Embryonic facial prominence (tissue), 1 donor: ENCODE measurements around the gene CACYBP.

Experiments
- DNase-seq: peaks from one replicate; pipeline ENCODE4 v3.0.0-alpha.2; 2016; ENCODE audit errors: extremely low spot score

The CACYBP gene, protein sequence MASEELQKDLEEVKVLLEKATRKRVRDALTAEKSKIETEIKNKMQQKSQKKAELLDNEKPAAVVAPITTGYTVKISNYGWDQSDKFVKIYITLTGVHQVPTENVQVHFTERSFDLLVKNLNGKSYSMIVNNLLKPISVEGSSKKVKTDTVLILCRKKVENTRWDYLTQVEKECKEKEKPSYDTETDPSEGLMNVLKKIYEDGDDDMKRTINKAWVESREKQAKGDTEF

DNA sequence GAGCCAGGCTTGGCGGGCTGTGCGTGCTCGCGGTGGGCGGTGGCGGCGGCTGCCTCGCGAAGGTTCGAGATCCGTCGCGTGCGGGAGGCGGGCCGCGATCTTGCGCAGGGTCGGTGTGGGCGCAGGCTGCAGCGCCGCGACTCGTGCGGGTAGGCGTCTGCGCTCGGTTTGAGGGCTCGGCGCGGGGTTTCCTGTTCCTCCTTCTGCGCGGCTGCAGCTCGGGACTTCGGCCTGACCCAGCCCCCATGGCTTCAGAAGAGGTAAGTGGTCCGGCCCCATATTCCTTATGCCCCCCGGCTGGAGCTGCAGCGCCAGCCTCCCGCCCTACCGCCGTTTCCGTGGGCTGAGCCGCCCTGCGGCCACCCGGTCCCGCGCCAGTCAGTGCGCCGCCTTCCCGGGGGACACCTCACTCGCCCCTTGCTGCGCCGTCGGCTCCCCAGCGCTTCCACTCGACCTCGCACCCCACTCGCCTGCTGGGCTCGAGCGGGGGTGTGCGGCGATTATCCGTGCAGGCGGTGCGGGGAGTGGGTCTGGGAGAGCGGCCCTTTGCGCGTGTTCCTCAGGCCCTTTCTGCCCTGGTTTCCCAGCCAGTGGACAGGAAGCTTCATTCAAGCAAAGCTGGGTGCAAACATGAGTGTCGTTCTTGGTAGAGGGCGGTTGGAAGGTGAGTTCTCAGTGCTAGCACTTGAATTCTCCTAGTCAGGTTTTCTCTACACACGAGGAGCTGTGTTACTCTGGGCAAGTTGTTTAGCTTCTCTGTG lies at the start of gene CACYBP:
CACYBP (plus strand) TSS at position 12 of the 761 bp plus-strand sequence; CDS start at position 246, 234 bp downstream.
- no peak for DNase-seq

DNA sequence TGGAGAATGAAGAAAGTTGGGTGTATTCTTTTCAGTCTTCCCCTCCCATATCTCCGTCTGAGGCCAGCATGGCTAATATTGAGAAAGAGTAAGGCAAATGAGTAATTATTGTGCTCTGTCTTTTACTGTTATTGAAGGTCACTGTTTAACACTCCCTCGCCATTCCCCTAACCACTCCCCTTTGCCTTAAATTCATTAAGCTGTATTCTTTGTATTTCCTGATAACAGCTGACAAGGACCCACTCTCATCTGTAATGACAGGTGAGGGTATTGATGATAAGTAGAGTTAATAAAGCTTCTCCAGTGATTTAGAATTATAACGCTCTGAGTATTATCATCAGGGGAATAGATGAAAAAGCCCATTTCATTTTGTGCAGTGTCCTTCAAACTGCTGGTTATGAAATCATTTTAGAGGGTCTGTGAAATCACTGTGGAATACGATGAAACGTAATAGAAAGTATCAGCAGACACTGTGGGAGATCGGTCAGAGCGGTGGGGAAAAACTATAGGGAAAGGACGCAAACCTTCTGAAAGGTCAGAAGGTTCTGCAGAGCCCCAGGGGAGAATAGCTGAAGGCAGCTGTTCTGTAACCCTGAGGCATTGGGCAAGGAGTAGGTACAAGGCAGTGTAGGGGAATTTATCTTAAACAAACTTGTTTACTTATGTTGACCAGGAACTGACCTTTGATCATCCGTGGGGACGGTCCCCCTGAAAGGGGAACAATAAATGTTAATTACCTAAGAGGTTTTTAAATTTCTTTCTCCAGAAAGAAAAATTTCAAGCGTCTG lies 46.3 kb upstream of the CACYBP start:
- DNase-seq: no peak

DNA sequence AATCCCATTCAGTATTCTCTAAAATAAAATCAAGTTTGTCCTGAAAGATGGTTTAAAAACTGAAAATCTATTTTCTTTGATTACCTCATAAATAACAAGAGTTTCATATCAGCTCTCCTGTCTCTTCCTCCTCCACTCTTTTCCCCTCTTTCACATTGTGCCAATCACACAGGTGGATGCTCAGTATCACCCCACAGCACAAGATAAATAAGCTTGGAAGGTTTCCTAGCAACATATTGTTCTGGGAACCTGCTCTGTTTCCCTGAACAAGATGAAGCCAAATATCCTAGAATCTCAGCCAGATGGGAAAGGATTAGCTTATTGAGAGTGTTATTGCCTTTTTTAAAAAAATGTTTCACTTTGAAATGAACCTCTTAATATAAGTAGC lies 45.7 kb upstream of the CACYBP start:
- DNase-seq: no peak

DNA sequence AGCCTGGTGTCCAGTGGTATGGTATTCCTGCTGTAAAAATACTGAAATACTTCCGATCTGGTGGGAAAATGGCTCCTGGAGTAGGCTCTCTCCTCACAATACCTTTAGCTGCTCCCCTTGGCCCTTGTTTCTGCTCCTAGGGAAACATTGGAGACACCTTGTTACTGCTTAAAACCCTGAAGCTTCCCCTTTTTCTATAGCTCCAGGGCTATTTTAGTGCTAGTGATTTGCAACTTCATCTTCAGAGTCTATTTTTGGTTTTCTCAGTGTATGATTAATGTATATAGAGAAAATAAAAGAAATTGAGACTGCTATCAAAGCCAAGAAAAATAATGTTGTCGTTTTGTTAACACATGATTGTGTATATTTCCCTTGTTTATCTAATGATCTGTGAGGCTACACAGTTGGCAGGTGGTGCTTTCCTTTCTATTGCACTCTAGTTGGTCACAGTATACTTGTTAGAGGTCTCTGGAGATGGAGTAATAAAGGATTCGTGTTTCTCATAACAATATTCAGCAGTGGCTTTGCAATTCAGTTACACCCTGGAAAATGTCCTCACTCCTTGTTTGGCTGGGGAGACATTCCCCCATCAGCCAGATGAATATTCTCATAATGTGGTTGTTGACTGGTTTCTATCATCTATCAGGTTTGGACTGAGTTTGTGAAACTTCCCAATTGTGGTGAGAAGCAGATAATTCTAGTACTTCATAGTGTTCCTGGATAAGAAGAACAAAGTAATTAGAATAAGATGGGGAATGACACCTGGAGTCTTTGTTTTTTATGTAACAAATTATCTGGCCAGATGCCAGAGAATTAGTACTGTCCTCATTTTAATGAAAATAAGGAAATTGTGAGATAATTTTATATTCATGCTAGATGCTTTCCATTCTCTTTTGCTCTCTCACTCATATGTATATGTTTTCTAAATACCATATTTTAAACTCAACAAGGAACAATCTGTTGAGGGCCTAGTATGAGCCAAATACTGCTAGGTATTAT lies 44.8 kb upstream of the CACYBP start:
- no peak for DNase-seq

DNA sequence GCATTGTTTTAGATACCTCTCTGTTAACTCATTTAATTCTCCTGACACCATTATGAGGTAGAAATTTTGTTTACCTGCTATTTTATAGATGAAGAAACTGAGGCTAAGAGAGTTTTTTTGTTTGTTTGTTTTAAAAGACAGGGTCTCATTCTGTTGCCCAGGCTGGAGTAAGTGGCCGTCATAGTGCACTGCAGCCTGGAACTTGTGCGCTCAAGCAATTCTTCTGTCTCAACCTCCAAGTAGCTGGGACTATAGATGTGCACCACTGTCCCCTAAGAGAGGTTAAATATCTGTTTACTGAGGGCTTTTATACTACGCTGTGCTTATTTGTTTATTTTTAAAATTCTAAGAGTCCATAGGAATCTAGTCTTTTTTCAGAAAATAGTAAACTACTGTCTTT lies 43.7 kb upstream of the CACYBP start:
- no peak for DNase-seq

DNA sequence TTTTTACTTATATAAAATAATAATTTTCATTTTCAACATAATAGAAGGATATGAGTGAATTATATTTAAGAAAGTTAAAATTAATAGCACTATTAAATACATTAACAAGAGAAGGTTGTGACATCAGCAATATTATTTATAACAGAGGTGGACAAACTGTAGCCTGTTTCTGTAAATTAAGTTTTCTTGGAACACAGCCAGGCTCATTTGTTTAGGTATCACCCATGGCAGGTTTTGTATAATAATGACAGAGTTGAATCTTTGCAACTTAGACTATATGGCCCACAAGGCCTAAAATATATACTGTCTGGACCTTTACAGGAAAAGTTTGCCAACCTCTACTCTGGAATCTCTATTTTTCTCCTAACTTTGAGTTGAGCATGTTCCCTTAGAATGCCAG lies 42.8 kb upstream of the CACYBP start:
- no peak for DNase-seq

DNA sequence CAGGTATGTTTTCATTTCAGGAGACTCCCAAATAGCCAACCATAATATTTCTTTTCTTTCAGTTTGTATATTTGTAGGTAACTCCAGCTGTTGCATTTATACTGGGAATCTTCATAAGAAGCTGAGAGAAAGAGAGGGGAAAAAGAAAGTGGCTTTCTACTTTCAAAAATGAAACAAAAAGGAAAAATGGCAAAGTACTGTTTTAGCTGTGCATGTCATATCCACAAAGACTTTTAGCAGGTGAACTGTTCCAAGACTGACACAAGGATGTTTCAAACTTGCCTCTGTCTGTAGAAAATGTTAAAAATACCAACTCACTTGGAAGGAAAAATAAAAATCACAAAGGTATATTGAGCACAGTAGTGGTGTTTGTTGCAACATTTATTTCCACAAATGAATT lies 41.9 kb upstream of the CACYBP start:
- DNase-seq: no peak

DNA sequence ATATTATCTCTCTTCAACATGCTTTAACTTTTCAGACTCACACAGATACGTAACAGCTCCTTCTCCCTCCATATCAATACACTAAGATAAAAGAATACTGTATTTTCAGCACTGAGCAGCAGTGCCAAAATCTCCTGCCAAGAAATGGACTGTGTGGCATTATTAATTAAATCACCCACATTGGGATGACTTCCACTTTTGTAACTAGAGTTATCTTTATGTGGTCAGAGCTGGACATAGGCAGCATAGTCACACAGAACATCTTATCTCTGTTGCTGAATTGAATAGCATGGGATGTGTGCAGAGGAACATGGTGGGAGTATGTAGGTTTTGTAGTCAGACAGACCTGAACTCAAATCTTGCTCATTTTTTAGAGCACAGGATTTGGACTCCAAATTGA lies 41.4 kb upstream of the CACYBP start:
- DNase-seq: no peak

DNA sequence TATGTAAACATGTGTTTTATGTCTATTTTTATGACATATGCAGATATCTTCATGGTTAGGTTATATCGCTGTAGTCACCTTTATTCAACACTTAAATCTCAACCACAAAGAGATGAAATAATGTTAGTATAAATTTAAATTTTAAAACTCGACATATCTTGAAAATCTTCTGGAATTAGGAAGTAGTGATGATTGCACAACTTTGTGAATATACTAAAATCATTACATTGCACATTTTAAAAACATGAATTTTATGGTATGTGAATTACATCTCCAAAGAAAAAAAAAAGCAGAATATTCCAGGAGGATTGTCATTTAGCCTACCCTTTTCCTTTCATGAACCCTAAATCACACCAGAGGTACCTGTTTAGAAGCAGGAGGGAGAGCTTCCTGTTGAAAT lies 39.4 kb upstream of the CACYBP start:
- no peak for DNase-seq

DNA sequence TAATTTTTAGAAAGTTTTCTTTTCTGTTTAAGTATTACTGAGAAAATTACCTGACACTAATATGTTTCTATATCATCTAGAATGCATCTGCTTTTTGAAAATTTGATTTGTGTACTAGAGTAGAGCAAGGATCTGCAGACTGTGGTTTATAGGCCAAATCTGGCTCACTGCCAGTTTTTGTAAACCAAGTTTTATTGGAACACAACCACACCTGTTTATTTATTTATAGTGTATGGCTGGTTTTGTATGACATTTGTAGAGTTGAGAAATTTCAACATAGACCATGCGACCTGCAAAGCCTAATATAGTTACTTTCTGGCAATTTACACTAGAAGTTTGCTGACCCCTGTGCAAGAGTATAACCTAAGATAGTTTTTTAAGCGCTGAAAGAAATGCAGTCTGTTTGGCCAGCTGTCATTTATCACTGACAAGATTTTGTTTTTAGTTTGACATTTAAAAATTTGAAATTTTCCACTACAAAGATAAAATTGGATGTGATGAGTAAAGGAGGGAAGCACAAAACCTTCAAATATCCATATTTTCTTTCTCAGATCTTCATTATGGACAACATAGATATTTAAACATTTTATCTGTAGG lies 36.1 kb upstream of the CACYBP start:
- no peak for DNase-seq

DNA sequence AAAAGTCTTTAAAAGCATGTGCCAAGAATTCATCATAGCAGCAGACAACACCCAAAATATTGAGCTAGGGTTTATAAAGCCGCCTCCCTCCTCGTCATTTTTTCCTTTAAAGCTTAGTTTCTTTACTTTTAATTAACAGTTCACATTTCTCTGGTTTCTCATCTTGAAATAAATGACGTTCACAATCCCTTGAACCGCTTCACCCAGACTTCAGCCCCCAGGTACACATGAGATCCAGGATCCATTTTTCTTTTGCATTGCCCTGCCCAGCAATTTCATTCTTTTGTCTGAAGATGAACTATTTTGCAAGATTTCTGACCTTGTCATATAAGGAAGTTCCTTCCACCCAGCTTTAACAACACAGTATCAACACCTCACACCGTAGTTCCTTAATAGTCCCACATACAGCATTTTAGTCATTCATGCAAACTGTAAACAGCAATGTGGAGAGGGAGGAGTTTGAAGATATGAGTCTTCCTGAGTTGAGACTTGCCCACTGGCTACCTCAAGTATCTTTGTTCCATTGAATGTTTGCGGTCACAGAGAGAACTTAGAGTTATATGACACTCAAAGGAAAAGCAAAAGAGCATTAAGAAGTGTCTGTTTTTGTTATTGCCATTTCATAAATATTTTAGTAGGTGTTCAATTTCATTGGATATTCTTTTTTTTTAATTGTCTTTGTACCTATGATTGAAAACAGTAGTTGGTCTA lies 35.3 kb upstream of the CACYBP start:
- DNase-seq: no peak

DNA sequence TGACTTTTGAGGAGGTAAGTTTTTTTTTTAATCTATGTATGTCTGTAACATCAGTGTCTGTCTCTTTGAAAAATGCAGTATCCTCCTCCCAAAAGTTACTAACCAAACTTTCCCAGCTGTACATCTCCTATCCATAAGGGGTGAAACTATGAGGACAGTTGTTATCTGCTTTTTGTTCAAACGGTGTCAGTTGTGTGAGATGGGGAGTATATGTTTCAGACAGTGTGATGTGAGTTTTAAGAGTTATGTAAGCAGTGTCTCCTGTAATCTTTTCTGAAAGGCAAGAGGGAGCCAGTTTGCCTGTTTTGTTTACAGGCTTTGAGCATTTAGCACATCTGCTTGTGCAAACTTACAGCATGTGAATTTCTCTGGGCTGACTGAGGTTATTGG lies 34.8 kb upstream of the CACYBP start:
- DNase-seq: no peak

DNA sequence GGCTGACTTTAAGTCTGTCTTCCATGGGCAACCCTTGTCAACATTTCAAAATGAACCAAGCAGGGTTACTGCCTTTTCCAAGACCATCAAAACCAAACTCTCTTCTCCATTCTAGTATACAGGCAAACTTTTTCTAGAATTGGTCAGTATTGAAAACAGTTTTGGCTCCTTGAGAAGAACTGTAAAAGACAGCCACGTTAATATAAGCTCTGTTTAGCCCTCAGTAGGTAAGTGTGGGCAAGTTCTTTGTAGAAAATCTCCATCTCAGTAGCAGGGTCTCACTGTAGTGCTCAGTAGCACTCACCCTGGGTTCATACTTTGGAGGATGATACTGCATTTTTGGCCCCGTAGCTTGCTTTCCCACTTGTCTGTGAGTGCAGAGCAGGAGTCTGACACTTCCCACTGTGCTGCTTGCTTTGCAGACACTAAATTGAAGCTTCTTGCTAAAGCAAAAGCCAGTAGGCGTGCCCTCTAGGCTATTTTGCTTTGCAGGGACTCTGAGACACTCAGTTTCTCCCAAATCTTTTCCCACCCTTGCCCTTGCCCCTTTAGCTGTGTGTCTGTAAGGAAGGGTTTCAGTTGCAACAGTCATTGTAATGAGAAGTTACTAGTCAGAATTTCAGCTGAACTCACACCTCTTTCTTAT lies 34.3 kb upstream of the CACYBP start:
- DNase-seq: no peak

DNA sequence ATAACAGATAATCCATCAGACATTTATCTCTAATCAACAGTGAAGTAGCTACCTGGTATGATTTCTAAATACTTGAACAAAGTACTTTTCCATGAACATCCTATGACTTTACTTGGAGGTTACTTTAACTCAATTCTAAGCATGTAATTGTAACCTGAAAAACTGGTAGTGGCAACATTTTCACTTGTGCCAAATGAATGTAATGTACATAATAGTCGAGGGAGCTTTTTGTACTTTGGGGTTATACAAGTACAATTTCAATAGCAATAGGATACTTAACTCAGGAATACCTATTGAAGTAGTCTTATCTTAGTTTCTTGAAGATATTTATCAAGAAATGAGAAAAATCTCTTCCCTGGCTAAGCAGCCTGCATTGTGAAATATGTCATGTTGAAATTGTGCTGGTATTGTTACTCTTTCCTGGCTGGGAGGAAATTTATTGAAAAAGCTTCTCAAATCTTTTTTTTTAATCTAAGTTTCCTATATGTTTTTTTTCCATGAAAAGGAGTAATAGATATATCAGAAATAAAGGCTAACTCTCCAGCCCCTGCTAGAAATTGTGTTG lies 33.7 kb upstream of the CACYBP start:
- DNase-seq: no peak

DNA sequence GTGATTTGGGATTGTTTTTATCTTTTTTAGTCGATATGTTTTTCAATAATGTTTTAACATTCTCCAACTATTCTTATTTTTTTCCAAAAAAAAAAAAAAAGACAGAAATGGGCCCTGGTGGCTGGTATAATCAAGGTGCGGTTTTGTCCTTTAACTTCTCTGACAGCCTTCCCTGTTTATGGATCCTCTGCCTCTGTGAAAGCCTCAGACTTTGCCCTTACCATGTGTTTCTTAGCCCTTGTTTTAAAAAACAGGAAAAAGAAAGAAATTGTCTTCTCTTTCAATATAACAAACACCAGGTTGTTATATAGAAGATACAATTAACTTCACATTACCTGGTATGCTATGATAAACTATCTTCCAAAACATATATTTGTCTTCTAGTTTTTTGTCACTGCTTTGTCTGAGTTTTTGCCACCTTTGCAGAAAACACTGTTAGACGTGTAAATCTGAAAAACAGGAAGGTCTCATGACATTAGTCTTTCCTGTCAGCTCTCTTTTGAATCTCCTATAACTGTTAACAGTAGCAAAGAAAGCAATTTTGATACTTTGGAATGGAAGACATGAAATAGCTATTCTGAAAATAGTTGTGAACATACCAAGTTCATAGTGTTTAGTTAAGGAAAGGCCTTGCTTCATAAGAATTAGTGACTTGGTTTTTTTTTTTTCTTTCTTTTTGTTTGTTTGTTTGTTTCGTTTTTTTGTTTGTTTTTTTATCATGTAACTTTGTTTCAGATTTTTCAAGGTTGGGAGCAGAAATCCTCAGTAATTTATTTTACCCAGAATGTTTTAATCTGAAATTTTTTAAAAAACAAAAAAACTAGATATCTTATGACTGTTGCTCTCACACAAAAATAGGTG lies 31.7 kb upstream of the CACYBP start:
- DNase-seq: no peak

DNA sequence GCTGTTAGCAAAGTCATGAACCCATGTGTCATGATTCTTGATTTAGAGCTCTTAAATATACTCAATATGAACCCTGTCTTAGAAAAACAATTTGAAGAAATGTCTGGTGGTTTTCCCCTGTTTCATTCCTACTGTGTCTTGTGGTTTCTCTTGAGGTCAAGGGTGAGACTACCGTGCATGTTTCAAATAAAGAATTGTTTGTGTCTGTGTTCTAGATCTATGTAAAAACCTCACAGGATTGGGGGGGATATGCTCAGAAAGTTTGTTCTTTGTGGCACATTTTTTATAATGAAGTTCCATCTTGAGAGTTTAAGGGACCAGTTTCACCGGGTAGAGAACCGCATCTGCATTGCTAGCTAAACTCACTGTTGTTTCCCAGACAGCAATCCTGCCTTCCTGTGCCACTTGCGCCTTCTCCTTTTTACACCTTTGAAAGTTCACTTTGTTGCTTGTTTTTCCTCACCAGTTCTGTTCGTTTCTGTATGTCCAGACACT lies 30.9 kb upstream of the CACYBP start:
- no peak for DNase-seq

DNA sequence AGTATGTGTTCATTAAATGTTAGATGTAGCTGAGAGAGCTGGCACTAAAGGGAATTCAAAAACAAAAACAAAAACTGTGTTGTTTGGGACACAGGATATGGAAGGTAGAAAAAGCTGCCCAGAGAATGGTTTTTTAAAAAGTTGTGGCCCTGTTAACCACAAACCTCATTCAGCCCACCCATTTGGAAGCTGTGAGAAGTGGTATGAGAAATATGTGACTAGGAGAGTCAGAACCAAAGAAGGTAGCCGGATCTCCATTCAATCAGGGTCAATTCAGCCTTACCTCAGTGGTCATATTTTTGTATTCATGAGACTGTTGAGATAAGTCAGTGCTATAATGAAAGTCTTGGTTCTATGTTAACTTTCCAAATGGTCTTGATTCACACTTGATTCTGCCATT lies 29.8 kb upstream of the CACYBP start:
- DNase-seq: no peak

DNA sequence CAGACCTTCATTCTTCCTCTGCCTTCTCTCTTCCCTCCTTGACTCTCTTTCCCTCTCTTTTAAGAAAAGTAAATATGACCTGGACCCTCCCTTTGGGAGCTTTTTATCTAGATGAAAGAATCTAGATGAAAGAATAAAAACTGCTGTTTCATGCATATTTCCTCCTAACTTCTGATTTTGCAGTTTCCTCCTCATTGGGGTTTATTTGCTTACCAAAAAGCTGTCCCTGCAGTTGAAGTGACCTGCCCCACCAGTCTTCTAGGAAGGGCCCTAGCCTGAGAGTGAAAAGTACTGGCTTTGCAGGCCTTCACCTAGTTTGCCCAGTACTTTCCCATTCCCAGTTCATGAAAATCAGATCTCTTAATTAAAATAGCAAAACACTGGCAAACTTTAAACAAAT lies 28.3 kb upstream of the CACYBP start:
- DNase-seq: no peak

DNA sequence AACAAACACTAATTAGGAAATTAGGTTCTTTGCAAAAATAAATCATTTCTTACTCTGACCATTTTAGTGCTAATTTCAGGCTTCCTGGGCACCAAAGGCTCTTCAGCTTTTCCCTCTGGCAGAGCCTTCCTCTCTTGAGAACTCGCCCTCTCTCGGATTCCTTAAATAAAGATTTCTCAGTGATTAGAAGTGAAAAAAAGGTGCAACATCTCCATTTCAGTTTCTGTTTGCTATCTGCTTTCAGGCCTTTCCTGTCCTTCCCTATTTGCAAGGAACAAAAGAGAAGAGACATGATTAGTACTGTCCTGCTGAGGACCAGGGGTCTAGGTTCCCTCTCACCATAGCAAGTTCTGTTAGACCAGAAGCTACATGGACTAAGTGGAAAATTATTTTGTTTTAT lies 27.8 kb upstream of the CACYBP start:
- no peak for DNase-seq
